ENCODE measurements around the gene HLA-DQB1. TPM values are rescaled to one million over a fixed set of nuclear protein-coding genes. Genes with fewer than 3 reads are reported as not detected.

HLA-DQB1 gene
- total and polyA plus RNA-seq, 2 donors (not counting 3 experiments of a cell fraction or from before 2014, with no cell fraction given): not detected

DNA sequence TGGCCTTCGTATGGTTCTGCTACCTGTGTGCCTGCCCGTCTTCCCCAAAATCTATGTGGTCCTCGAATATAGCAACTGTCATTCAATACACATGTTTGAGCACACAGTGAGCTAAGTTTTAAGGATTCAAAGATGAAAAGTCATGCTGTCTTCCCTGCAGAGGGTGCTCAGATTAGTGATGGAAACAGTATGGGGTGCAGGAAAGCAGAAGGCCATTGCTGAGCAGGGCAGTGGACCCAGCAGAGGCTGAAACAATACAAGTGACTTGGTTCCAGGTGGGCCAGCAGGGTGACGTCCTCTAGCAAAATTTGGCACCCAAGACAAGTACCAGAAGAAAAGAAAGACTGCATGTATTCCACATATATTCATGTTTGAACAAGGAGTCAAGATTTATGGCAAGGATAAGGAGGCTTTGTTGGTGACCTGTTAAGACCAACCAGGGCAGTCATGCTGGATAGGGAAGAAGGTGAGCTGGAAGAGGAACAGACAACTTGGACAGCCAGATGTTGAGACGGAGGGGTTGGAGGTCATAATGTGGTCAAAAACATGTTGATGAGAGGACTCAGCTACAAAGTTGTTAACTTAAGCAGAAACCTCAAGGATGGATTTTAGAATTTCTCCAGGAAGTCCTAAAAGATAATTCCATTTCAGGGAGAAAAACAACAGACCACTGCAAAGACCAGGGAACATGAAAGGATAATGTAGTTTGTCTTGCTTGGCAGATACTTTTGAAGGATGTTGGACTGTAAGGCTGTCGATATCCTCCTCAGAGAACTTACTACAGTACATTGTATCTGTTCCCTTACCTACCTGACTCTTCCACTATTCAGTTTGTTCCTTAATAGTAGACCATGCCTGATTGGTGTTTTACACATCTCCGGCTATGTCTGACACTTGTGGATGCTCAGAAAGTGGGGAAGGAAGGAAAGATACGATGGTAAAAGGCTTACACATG, 26.7 kb downstream of the HLA-DQB1 start:
- FAIRE-seq: no peak
- Histone ChIP-seq H3K79me2 (ENCODE audit: control insufficient read depth, insufficient read depth, low read length) (no peaks in the 10 kb centered on the region), H3K4me1 (ENCODE audit: control insufficient read depth, extremely low read depth, insufficient read depth, low read length) (no peaks in the 10 kb centered on the region), H3K4me2 (ENCODE audit: insufficient read depth, low read length) (no peak overlapping the region), H3K9ac (replicated peaks; ENCODE audit: extremely low read depth, insufficient read depth, low read length) (no peak overlapping the region), H3K9me1 (replicated peaks; ENCODE audit: control insufficient read depth, extremely low read depth, insufficient read depth, low read length) (no peaks in the 10 kb centered on the region), H3K36me3 (ENCODE audit: control insufficient read depth in 2 of 2, extremely low read depth in 1 of 2, insufficient read depth in 2 of 2, low read length in 2 of 2) (no peaks in the 10 kb centered on the region), H3K27ac (ENCODE audit: insufficient read depth, low read depth, low read length) (no peak overlapping the region), H3K27me3 (ENCODE audit: control insufficient read depth in 2 of 2, insufficient read depth in 2 of 2, low read length in 2 of 2) (peaks cover 0 to 4% of the 10 kb centered on the region in 2 experiments), H4K20me1 (replicated peaks; ENCODE audit: control insufficient read depth, extremely low read depth, insufficient read depth, low read length) (no peaks in the 10 kb centered on the region), H2AFZ (ENCODE audit: low read depth, low read length) (no peak overlapping the region), H3K9me3 (replicated peaks; ENCODE audit: control insufficient read depth, insufficient read depth, low read length) (no peaks in the 10 kb centered on the region), H3K4me3 (replicated peaks in 1 of 3; ENCODE audit: insufficient read depth in 1 of 3, low read depth in 1 of 3, low read length in 3 of 3) (no peak overlapping the region)
- dilution Hi-C loops (cut with MboI; ENCODE audit: extremely low pct_ligation_motif_present, low sequenced_read_pairs): no loop called here
- ChIA-PET POLR2A (no interaction called here), CTCF (no interaction called here)
- no peak for DNase-seq (ENCODE audit: low read depth, low spot score)
- intact Hi-C loops (cut with micrococcal nuclease): no loop called here
- BruUV-seq (replicated peaks): no TSS peak
- no peak for TF ChIP-seq POLR2AphosphoS5 (IDR thresholded peaks at IDR 0.05; ENCODE audit: insufficient read depth, low read depth, low read length)
- no peak for TF ChIP-seq FOS (IDR thresholded peaks at IDR 0.05; ENCODE audit: borderline replicate concordance, insufficient read depth, low read length)
- no peak for TF ChIP-seq GATA2 (IDR thresholded peaks at IDR 0.05; ENCODE audit: insufficient read depth, insufficient read length, low read depth, low read length)
- TF ChIP-seq POLR2A (IDR thresholded peaks at IDR 0.05; ENCODE audit: low read depth, low read length): no peak

DNA sequence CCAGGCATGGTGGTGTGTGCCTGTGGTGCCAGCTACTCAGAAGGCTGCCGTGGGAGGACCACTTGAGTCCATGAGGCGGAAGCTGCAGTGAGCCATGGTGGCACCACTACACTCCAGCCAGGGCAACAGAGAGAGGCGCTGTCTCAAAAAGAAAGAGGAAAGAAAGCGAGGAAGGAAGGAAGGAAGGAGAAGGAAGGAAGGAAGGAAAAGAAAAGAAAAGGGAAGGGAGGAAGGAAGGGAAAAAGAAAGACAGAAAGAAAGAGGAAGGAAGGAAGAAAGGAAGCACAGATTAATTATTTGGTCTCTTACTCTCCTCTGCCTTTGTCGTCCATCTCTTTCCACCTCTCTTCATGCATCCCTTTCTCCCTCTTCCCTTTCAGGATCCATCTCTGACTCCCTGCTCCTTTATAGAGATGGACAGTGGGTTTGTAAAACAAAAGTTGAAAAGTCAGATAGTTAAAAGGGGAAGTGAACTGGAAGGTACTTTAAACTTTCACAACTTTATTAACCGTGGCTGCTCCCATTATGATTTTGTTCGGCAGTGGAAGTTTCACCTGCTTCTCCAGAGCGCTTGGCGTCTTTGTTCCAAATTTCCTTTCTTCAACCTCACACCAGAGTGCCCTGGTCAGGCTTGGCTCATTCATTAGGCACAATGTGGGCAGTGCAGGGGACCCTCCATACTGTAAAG, 27.8 kb downstream of the HLA-DQB1 start:
- Histone ChIP-seq H3K27me3 (ENCODE audit: control insufficient read depth in 2 of 2, insufficient read depth in 2 of 2, low read length in 2 of 2) (peaks cover 0 to 4% of the 10 kb centered on the region in 2 experiments), H4K20me1 (replicated peaks; ENCODE audit: control insufficient read depth, extremely low read depth, insufficient read depth, low read length) (no peaks in the 10 kb centered on the region), H3K27ac (ENCODE audit: insufficient read depth, low read depth, low read length) (no peak overlapping the region), H3K4me1 (ENCODE audit: control insufficient read depth, extremely low read depth, insufficient read depth, low read length) (no peaks in the 10 kb centered on the region), H3K9ac (replicated peaks; ENCODE audit: extremely low read depth, insufficient read depth, low read length) (no peak overlapping the region), H2AFZ (ENCODE audit: low read depth, low read length) (no peak overlapping the region), H3K36me3 (ENCODE audit: control insufficient read depth in 2 of 2, extremely low read depth in 1 of 2, insufficient read depth in 2 of 2, low read length in 2 of 2) (no peaks in the 10 kb centered on the region), H3K4me2 (ENCODE audit: insufficient read depth, low read length) (no peak overlapping the region), H3K79me2 (ENCODE audit: control insufficient read depth, insufficient read depth, low read length) (no peaks in the 10 kb centered on the region), H3K4me3 (replicated peaks in 1 of 3; ENCODE audit: insufficient read depth in 1 of 3, low read depth in 1 of 3, low read length in 3 of 3) (no peak overlapping the region), H3K9me3 (replicated peaks; ENCODE audit: control insufficient read depth, insufficient read depth, low read length) (no peaks in the 10 kb centered on the region), H3K9me1 (replicated peaks; ENCODE audit: control insufficient read depth, extremely low read depth, insufficient read depth, low read length) (no peaks in the 10 kb centered on the region)
- BruUV-seq (replicated peaks): no TSS peak
- FAIRE-seq (no peak), DNase-seq (ENCODE audit: low read depth, low spot score) (no peak)
- dilution Hi-C loops (cut with MboI; ENCODE audit: extremely low pct_ligation_motif_present, low sequenced_read_pairs): no loop called here
- POLR2A ChIA-PET: no interaction called here
- intact Hi-C loops (cut with micrococcal nuclease): no loop called here
- TF ChIP-seq, protein P1, sequence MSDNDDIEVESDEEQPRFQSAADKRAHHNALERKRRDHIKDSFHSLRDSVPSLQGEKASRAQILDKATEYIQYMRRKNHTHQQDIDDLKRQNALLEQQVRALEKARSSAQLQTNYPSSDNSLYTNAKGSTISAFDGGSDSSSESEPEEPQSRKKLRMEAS (IDR thresholded peaks at IDR 0.05; ENCODE audit: insufficient read depth, insufficient read length): no peak
- TF ChIP-seq, protein P2, sequence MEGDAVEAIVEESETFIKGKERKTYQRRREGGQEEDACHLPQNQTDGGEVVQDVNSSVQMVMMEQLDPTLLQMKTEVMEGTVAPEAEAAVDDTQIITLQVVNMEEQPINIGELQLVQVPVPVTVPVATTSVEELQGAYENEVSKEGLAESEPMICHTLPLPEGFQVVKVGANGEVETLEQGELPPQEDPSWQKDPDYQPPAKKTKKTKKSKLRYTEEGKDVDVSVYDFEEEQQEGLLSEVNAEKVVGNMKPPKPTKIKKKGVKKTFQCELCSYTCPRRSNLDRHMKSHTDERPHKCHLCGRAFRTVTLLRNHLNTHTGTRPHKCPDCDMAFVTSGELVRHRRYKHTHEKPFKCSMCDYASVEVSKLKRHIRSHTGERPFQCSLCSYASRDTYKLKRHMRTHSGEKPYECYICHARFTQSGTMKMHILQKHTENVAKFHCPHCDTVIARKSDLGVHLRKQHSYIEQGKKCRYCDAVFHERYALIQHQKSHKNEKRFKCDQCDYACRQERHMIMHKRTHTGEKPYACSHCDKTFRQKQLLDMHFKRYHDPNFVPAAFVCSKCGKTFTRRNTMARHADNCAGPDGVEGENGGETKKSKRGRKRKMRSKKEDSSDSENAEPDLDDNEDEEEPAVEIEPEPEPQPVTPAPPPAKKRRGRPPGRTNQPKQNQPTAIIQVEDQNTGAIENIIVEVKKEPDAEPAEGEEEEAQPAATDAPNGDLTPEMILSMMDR (IDR thresholded peaks at IDR 0.05; ENCODE audit: extremely low read depth in 1 of 2, insufficient read depth in 1 of 2, low read depth in 1 of 2, low read length in 2 of 2): no peak
- TF ChIP-seq EZH2 (IDR thresholded peaks at IDR 0.05; ENCODE audit: borderline replicate concordance, low read depth, low read length, severe bottlenecking) (no peak), POLR2AphosphoS5 (IDR thresholded peaks at IDR 0.05; ENCODE audit: insufficient read depth, low read depth, low read length) (no peak), GATA2 (IDR thresholded peaks at IDR 0.05; ENCODE audit: insufficient read depth, insufficient read length, low read depth, low read length) (no peak), JUN (IDR thresholded peaks at IDR 0.05; ENCODE audit: borderline replicate concordance, insufficient read depth, insufficient read length, low read depth) (no peak), FOS (IDR thresholded peaks at IDR 0.05; ENCODE audit: borderline replicate concordance, insufficient read depth, low read length) (no peak), MYC (IDR thresholded peaks at IDR 0.05; ENCODE audit: low read depth, low read length) (no peak)
- CTCF ChIA-PET: no interaction called here
